ENCODE measurements around the gene SMARCD3.

DNA sequence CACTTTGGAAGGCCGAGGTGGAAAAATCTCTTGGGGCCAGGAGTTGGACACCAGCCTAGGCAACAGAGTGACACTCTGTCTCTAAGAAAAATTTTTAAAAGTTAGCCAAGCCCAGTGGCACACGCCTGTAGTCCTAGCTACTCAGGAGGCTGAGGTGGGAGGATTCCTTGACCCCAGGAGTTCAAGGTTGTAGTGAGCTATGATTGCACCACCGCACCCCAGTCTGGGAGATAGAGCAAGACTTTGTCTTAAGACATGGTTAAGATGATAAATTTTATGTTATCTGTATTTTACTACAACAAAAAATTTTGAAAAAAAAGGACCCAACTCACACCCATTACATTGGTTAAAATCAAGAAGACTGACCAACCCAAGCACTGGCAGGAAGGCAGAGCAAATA lies 44.4 kb upstream of the SMARCD3 start:
- TF ChIP-seq, protein P1, sequence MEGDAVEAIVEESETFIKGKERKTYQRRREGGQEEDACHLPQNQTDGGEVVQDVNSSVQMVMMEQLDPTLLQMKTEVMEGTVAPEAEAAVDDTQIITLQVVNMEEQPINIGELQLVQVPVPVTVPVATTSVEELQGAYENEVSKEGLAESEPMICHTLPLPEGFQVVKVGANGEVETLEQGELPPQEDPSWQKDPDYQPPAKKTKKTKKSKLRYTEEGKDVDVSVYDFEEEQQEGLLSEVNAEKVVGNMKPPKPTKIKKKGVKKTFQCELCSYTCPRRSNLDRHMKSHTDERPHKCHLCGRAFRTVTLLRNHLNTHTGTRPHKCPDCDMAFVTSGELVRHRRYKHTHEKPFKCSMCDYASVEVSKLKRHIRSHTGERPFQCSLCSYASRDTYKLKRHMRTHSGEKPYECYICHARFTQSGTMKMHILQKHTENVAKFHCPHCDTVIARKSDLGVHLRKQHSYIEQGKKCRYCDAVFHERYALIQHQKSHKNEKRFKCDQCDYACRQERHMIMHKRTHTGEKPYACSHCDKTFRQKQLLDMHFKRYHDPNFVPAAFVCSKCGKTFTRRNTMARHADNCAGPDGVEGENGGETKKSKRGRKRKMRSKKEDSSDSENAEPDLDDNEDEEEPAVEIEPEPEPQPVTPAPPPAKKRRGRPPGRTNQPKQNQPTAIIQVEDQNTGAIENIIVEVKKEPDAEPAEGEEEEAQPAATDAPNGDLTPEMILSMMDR (IDR thresholded peaks at IDR 0.05; ENCODE audit: insufficient read depth, low read length), result no peak
- no peak for TF ChIP-seq SPI1 (IDR thresholded peaks at IDR 0.05; ENCODE audit: borderline replicate concordance, low read depth)
- TF ChIP-seq POLR2AphosphoS5 (IDR thresholded peaks at IDR 0.05; ENCODE audit: low read depth), result no peak
- TF ChIP-seq, protein P2, sequence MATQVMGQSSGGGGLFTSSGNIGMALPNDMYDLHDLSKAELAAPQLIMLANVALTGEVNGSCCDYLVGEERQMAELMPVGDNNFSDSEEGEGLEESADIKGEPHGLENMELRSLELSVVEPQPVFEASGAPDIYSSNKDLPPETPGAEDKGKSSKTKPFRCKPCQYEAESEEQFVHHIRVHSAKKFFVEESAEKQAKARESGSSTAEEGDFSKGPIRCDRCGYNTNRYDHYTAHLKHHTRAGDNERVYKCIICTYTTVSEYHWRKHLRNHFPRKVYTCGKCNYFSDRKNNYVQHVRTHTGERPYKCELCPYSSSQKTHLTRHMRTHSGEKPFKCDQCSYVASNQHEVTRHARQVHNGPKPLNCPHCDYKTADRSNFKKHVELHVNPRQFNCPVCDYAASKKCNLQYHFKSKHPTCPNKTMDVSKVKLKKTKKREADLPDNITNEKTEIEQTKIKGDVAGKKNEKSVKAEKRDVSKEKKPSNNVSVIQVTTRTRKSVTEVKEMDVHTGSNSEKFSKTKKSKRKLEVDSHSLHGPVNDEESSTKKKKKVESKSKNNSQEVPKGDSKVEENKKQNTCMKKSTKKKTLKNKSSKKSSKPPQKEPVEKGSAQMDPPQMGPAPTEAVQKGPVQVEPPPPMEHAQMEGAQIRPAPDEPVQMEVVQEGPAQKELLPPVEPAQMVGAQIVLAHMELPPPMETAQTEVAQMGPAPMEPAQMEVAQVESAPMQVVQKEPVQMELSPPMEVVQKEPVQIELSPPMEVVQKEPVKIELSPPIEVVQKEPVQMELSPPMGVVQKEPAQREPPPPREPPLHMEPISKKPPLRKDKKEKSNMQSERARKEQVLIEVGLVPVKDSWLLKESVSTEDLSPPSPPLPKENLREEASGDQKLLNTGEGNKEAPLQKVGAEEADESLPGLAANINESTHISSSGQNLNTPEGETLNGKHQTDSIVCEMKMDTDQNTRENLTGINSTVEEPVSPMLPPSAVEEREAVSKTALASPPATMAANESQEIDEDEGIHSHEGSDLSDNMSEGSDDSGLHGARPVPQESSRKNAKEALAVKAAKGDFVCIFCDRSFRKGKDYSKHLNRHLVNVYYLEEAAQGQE (IDR thresholded peaks at IDR 0.05; ENCODE audit: insufficient replicate concordance, low read depth), result no peak
